Cardiac fibroblast (primary cell): Measurements from ENCODE around the gene DDIT3.

ENCODE experiments used
- DNase-seq, 2 donors: peaks; one replicate each; pipeline versions ENCODE4 v3.0.0 to v3.0.0-alpha.2; 2010; ENCODE audit warnings: low read depth in 2 of 2
- H3K4me3 ChIP-seq, 2 donors: replicated peaks in 1 of 2; 1 replicate in 1 of 2; 2 replicates in 1 of 2; pipeline ENCODE4 v1.5.1; 2011; ENCODE audit warnings: low read depth in 2 of 2, low read length in 2 of 2, mild to moderate bottlenecking in 2 of 2, moderate library complexity in 1 of 2
- CTCF ChIP-seq: IDR thresholded peaks from one replicate; pipeline ENCODE4 v1.5.1; 2011; ENCODE audit warnings: low read depth, mild to moderate bottlenecking, low read length, inconsistent platforms

The DDIT3 gene

GRCh38 chr12:57526477-57527126 lies 6.3 kb upstream of the DDIT3 start:
- no peak for TF ChIP-seq CTCF
- DNase-seq: no peak
- H3K4me3 ChIP-seq: no peak overlapping the region

- no peak for DNase-seq
- H3K4me3 ChIP-seq: no peak overlapping the region
- no peak for TF ChIP-seq CTCF
These were observed 5.5 kb upstream of the DDIT3 start for GRCh38 chr12:57525615-57526383.

GRCh38 chr12:57524814-57525614 lies 4.7 kb upstream of the DDIT3 start:
- no peak for DNase-seq
- no peak for TF ChIP-seq CTCF
- H3K4me3 ChIP-seq: peak overlapping the region in 1 of 2 donors; percentile 86

GRCh38 chr12:57523706-57524614 lies 3.6 kb upstream of the DDIT3 start:
- no peak for TF ChIP-seq CTCF
- peak overlapping the region; percentile 84 to 86 for H3K4me3 ChIP-seq
- peak in 1 of 2 donors; percentile 46 for DNase-seq

- no peak for TF ChIP-seq CTCF
- peak overlapping the region; percentile 84 to 86 for H3K4me3 ChIP-seq
- peak; percentile 44 to 79 for DNase-seq
These were observed 2.8 kb upstream of the DDIT3 start for GRCh38 chr12:57522887-57523705.
